ENCODE results near the gene FIGNL1.

DNA sequence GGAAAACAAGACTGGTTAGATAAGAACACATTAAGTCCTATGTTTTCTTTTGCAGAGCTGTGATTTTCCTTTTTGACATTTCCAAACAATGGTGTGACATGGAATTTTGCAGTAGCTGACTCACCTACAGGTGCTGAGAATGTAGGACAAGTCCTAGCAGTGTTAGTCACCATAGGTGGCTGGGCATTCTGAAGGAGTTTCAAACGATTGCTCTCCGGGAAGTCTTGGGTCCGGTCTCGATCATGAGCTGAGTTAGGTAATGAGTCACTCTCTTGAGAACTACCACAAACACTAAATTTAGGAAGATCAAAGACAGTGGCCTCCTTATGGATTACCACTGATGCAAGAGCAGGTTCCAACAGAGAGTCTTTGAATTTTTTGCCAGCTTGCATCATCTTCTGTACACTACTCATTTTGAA, 3.6 kb downstream of the FIGNL1 start:
- TF ChIP-seq, protein P1, sequence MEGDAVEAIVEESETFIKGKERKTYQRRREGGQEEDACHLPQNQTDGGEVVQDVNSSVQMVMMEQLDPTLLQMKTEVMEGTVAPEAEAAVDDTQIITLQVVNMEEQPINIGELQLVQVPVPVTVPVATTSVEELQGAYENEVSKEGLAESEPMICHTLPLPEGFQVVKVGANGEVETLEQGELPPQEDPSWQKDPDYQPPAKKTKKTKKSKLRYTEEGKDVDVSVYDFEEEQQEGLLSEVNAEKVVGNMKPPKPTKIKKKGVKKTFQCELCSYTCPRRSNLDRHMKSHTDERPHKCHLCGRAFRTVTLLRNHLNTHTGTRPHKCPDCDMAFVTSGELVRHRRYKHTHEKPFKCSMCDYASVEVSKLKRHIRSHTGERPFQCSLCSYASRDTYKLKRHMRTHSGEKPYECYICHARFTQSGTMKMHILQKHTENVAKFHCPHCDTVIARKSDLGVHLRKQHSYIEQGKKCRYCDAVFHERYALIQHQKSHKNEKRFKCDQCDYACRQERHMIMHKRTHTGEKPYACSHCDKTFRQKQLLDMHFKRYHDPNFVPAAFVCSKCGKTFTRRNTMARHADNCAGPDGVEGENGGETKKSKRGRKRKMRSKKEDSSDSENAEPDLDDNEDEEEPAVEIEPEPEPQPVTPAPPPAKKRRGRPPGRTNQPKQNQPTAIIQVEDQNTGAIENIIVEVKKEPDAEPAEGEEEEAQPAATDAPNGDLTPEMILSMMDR (conservative IDR thresholded peaks at IDR 0.05) = no peak
- TF ChIP-seq EZH2 (IDR thresholded peaks at IDR 0.05; ENCODE audit: low read depth) = no peak

Data from PC-9 (cell line).